GM15510 (cell line): ENCODE measurements around the gene SLC23A1.

Experiments used
- POLR2A ChIP-seq: IDR thresholded peaks from 3 replicates; pipeline ENCODE4 v1.6.1; 2011; ENCODE audit warnings: borderline replicate concordance; ENCODE audit not compliant: insufficient read length; ENCODE audit errors: extremely low read depth

SLC23A1 gene

DNA sequence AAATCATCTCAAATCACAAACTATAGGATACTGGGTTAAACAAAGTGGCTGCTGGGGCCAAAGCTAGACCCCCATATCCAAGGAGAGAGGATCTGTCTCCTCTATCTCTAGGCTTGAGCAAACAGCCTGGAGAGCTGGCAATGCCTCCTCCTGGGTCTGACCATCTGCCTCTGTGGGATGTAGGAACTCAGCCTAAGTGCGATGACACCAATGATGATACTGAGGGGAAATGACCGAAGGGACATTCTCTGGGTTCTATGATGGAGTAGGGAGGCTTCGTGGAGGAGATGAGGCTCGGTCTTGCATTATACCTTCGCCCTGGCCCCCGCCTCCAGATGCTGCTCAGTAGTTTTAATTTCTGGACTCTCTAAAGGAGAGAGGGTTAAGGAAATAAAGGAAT is 30.1 kb upstream of the SLC23A1 start:
- TF ChIP-seq POLR2A, result no peak

DNA sequence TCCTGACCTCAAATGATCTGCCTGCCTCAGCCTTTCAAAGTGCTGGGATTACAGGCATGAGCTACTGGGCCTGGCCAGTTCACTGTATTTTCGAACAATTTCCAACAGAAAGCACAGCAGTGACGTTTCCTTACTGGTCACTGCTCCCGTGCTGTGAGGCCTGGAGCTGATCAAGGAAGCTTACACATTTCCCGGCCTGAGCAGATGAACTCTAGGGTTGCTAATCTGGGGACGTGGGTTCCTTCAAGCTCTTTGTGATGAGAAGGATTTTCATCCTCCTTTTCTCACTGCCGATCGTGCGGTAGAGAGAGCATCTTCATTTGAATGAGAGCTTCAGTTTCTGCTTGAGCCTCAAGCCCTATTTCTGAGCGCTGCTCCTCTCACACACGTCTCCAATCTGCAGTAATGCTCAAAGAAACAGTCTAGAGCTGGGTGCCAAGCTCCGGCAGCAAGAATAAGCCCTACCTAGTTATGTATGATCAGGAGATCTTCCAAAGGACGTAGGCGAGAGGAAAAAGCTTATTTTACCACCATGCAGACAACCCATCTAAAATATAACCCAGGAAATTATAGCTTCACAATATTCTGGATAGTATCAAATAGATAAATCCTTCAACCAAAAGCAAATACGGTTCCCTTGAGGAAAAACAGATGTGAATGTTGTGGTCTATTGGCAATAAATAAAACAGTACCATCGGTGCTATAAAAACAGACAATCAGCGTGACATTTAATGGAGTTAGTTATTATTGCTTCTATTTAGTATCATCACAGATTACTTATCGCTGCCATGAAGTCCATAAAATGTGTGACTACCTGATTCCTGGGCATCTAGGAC is 28.1 kb upstream of the SLC23A1 start:
- TF ChIP-seq POLR2A, result no peak

DNA sequence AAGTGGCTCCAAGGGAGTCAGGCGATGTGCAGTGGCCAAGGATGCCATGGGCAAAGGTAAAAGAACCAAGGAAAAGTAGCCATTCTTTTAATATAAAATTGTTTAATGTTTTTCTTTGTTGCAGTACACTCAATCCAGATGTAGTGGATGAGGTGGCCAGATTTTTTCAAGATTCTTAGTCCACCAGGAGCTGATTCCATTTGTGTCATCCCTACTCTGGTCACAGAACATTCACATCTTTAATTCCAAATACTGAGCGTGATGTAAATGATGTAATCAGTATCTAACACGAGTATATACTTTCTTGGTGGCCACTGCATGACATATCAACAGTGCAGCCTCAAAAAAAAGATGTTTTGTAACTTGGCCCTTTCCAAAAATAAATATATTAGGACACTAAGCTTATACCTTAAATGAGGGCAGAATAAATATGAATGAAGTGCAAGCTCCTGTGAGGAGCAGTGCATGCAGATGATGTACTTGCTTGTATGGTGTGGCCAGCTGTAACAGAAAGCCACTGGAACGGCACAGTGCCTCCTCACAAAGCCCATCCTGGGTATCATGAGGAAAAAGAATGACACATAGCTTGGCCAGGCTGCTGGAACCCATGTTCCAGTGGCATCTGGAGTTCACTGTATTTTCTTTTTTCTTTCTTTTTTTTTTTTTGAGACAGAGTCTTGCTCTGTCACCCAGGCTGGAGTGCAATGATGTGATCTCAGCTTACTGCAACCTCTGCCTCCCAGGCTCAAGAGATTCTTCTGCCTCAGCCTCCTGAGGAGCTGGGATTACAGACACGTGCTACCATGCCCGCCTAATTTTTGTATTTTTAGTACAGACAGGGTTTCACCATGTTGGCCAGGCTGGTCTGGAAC is 27.3 kb upstream of the SLC23A1 start:
- TF ChIP-seq POLR2A, result no peak

DNA sequence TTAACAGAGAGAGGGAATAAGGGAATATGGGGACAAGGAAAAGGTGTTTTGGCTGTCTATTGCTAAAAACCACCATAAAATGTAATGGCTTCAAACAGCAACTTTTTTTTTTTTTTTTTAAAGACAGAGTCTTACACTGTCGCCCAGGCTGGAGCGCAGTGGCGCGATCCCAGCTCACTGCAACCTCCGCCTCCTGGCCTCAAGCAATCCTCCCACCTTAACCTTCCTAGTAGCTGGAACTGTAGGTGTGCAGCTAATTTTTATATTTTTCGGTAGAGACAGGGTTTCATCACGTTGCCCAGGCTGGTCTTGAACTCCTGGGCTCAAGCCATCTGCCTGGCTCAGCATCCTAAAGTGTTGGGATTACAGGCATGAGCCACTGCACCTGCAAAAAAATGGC is 25.1 kb upstream of the SLC23A1 start:
- no peak for TF ChIP-seq POLR2A

DNA sequence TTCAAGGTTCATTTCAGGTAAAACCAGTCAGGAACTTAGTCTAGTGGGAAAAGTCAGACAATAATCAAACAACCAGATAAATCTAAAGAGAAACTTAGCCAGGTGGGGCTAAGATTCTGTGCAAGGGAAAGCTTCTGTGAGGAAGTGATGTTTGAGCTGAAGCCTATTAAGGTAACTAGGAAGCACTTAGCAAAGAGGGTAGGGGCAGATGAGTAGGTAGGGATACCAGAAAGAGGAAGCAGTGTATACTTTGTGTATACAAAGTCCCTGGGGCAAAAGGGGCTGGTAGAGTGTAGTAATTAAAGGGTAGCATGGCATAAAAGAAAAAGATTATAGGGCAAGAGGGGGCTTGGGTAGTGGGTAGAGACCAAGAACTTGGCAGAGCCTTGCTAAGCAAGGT is 24.4 kb upstream of the SLC23A1 start:
- TF ChIP-seq POLR2A, result no peak

DNA sequence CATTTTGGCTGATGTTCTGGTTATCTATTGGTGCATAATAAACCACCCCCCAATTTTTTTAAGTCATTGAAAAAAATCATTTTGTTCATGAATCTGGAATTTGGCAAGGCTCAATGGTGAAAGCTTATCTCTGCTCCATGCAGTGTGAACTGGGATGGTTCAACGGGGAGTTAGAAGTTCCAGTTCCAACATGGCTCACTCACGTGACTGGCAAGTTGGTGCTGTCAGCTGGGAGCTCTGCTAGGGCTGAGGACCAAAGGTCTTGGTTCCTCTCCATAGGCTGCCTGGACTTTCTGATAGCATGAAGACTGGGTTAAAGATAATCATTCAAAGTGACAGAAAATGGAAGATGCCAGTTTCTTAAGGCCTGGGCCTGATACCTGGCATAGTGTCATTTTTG is 23.9 kb upstream of the SLC23A1 start:
- no peak for TF ChIP-seq POLR2A

DNA sequence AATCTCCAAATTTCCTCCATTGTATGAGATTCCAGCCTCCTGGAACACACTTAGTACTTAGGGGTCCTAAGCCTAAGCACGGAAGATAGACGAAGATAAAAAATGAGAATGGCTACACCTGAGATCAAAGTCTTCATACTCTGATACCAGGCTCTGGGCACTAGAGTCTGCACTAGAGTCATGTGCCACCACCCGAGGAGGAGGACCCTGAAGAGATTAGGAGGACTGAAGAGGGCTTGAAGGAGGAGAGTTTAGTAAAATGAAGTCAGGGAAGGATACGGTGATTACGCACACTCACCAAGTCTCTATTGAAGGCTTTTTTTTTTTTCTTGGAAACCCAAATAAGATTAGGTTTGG is 21.4 kb upstream of the SLC23A1 start:
- TF ChIP-seq POLR2A, result no peak

DNA sequence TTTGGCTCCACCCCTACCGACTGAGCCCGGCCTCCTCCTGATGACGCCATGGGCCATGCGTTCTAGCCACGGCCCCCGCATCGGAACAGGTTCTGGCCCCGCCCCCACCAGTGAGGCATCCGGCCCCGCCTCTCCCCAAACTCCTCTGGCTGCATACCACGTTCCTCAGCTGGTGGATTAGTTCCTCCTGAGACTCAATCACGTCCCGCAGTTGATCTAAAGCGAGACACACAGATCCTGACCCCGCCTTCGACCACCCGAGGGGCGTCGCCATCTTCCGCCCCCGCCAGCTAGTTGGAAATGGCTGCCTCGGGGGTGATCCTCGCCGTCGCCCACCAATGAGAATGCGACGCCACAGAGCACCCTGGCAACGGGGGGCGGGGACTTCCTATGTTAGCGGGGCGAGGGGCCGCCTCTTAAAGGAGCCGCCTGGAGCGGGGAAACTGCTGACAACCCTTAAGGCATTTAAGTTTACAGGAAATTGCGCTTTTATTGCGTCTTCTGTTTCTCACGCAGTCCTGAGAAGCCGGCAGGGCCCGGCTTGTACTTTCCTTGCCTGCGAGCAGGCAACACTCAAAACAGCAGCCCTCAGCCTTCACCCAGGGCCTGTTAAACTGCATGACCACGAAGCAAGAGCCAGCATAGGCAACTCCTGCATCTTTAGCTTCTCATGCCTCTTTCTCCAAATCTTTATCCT is 20.8 kb upstream of the SLC23A1 start, which contains the start of gene SPATA24:
Gene SPATA24 (minus strand): TSS at position 303 of the 697 bp plus-strand sequence. CDS start 29 bp downstream, at position 274.
- TF ChIP-seq POLR2A, result peak; percentile 30

DNA sequence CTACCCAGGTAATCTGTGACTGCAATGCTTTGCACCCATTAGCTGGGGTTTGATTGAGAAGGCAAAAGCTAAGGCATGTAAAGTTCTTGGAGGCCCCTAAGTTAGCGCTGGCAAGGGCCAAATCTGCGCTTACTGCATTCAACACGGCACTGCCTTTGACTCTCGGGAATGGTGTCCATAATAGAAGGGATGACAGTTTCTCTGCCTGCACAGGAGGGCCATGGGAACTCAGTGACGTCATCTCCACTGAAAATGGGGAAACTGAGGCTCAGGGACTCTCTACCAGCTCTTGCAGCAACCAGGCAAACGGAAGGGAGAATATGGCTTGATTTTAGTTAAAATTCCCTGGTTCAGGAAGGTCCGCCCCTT is 20.3 kb upstream of the SLC23A1 start:
- TF ChIP-seq POLR2A, result no peak

DNA sequence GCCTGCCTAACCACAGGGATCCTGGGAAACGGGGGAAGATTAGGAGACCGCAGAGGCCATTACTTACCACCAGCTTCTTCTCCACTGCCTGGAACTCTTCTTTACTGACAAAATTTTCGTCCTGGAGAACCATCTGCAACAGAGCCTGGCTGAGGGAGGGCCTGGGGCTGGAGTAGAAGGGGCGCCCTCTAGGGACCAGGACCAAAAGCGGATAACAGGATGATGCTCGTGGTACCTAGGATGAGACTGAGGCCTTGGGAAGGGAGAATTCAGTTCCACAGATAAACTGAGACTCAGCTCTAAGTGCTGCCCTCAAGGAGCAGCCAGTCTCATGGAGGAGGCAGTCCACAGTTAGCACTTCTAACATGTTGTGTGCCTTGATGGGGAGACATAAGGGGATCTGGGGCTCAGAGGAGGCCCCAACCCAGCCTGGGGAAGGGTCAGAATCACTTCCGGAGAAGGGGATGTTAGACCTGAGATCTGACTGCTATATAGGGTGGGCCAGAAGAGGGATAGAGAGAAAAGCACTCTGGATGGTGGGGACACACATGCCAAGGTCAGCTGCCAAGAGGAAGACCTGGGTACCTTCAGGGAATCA is 19.6 kb upstream of the SLC23A1 start:
- no peak for TF ChIP-seq POLR2A

DNA sequence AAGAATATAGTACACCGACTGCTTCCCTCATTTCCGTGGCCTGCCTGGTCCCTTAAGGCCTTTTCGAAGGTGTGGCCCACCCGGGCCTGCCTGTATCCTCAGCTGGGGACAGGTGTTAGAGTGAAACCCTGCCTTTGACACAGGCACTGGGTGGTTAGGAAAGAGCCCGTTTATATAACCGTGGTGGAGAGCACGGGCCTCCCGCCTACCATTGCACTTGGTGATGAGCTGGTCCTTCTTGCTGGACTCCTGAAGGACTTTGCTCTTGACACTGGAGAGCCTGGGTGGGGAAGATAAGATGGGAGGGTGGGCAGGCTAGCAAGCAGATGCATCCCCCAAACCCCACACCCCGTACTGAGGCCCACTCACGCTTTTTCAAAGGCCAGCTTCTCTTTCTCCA is 18.4 kb upstream of the SLC23A1 start:
- no peak for TF ChIP-seq POLR2A

DNA sequence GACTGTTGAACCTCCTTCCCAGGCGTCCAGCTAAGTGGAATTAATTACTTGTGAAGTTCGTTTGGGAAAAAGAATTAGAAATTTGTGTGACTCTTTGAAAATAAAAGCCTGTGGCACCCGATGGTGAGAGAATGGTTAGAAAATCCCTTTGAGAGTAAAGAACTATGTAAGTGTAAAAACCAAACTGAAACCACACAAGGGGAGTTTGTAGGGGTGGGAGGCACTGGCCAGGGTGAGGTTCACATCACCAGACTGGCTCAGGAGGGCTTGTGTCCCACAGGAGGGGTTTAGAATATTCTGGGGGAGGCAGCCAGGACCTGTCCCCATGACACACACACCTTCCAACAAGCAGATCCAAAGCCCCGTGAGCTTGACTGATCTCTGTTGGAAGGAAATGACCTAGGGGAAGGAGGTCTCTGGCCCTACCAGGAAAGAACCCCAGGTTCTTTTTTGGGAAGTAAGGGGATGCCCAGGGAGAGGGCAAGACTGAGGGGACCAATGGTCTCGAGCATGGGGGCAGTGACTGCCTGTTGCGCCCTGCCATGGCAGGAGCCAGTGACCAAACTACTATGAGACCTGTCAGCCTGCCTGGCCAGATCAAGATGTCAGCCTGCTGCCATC is 16.5 kb upstream of the SLC23A1 start:
- no peak for TF ChIP-seq POLR2A

DNA sequence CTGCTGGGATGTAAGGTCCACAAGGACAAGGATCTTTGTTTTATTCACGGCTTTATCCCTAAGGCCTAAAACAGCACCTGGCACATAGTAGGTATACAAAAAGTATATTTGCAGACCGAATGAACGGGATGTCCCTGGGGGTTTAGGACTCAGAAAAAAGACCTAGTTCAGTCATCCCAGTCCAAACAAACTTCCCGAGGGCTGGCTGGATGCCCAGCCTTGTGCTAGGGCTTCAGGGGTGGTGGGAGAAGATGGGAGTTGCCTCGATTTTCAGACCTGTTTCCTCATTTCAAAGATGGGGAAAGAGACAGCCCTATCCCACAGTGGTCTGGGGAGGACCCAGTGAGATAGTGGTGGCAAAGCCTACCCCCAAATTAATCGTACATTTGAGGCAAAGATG is 14.8 kb upstream of the SLC23A1 start:
- TF ChIP-seq POLR2A, result no peak

DNA sequence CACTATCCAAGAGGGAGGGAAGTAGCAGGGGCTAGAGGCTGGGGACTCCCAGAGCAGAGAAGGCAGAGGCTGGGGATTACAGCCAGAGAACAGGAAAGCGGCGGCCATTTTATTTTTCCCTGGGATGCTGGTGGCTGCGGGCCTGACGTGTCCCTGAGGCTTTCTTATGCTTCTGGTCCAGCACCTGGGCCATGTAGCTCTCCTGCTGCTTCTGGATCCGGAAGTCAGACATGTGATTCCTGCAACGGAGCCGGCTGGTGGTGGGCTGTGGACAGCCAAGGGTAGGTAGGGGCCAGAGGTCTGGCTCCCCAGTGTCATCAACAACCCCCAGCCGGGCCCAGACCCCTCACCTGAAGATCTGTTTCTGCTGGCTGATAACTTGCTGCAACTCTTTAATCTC is 13.6 kb upstream of the SLC23A1 start:
- TF ChIP-seq POLR2A, result no peak
